ENCODE data around the gene WRAP73. TPM values are rescaled to one million over a fixed set of nuclear protein-coding genes. Genes with fewer than 3 reads are reported as not detected.
"Not testable (repeated sequence)": the region's sequence is repeated elsewhere in the genome, so short reads cannot be mapped to it uniquely, and the experiment has no call there.

The WRAP73 gene
- total and polyA plus RNA-seq, 2 experiments from 2014 or later, result 22.6 to 43.3 TPM

DNA sequence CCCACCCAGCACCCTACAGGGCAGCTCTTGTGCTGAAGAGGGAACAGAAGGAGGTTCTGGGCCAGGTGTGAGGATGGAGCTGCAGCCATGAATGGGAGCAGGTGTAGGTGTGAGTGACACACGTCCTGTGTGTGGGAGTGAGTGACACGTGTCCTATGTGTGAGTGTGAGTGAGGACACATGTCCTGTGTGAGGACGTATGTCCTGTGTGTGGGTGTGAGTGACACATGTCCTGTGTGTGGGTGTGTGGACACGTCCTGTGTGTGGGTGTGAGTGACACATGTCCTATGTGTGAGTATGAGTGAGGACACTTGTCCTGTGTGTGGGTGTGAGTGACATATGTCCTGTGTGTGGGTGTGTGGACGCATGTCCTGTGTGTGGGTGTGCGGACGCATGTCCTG lies 65.0 kb downstream of the WRAP73 start (continued):
- TF ChIP-seq STAT1 (IDR thresholded peaks at IDR 0.05; ENCODE audit: unreplicated experiment) (no peak), ZNF331 (CRISPR knock-in tag; IDR thresholded peaks at IDR 0.05; ENCODE audit: low read depth) (no peak), CREB1 (CRISPR knock-in tag; IDR thresholded peaks at IDR 0.05; ENCODE audit: low read depth) (no peak), ZNF114 (CRISPR knock-in tag; IDR thresholded peaks at IDR 0.05) (no peak), POLR2AphosphoS5 (IDR thresholded peaks at IDR 0.05; ENCODE audit: low read depth) (no peak), JUNB (IDR thresholded peaks at IDR 0.05; ENCODE audit: unreplicated experiment) (no peak), EZH2 (IDR thresholded peaks at IDR 0.05; ENCODE audit: low read depth, unreplicated experiment) (no peak)
- TF ChIP-seq, protein P1, sequence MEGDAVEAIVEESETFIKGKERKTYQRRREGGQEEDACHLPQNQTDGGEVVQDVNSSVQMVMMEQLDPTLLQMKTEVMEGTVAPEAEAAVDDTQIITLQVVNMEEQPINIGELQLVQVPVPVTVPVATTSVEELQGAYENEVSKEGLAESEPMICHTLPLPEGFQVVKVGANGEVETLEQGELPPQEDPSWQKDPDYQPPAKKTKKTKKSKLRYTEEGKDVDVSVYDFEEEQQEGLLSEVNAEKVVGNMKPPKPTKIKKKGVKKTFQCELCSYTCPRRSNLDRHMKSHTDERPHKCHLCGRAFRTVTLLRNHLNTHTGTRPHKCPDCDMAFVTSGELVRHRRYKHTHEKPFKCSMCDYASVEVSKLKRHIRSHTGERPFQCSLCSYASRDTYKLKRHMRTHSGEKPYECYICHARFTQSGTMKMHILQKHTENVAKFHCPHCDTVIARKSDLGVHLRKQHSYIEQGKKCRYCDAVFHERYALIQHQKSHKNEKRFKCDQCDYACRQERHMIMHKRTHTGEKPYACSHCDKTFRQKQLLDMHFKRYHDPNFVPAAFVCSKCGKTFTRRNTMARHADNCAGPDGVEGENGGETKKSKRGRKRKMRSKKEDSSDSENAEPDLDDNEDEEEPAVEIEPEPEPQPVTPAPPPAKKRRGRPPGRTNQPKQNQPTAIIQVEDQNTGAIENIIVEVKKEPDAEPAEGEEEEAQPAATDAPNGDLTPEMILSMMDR (conservative IDR thresholded peaks at IDR 0.05; ENCODE audit: low read depth in 2 of 2), result no peak
- TF ChIP-seq, protein P2, sequence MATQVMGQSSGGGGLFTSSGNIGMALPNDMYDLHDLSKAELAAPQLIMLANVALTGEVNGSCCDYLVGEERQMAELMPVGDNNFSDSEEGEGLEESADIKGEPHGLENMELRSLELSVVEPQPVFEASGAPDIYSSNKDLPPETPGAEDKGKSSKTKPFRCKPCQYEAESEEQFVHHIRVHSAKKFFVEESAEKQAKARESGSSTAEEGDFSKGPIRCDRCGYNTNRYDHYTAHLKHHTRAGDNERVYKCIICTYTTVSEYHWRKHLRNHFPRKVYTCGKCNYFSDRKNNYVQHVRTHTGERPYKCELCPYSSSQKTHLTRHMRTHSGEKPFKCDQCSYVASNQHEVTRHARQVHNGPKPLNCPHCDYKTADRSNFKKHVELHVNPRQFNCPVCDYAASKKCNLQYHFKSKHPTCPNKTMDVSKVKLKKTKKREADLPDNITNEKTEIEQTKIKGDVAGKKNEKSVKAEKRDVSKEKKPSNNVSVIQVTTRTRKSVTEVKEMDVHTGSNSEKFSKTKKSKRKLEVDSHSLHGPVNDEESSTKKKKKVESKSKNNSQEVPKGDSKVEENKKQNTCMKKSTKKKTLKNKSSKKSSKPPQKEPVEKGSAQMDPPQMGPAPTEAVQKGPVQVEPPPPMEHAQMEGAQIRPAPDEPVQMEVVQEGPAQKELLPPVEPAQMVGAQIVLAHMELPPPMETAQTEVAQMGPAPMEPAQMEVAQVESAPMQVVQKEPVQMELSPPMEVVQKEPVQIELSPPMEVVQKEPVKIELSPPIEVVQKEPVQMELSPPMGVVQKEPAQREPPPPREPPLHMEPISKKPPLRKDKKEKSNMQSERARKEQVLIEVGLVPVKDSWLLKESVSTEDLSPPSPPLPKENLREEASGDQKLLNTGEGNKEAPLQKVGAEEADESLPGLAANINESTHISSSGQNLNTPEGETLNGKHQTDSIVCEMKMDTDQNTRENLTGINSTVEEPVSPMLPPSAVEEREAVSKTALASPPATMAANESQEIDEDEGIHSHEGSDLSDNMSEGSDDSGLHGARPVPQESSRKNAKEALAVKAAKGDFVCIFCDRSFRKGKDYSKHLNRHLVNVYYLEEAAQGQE (IDR thresholded peaks at IDR 0.05; ENCODE audit: unreplicated experiment), result no peak

DNA sequence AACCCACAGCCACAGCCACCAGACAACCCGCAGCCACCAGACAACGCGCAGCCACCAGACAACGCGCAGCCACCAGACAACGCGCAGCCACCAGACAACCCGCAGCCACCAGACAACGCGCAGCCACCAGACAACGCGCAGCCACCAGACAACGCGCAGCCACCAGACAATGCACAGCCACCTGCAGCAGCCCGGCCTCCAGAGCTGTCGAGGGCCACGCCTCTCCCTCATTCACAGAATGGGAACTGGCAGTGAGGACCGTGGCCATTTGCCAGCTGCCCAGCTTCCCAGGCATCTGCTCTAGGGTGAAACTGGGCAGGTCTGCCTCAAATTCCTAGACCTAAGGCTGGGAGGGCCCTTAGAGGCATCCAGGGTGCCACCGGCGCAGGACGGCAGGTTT lies 66.2 kb downstream of the WRAP73 start:
- ATAC-seq; H3K9me2 ChIP-seq (ENCODE audit: insufficient read depth); H3K36me3 ChIP-seq (ENCODE audit: insufficient read depth); H3K79me2 ChIP-seq (replicated peaks; ENCODE audit: insufficient read depth); H3K4me3 Mint-ChIP-seq; H3K36me3 Mint-ChIP-seq (ENCODE audit: low read depth); H3K9me3 Mint-ChIP-seq; H3K27me3 ChIP-seq (ENCODE audit: insufficient read depth); H3K27ac ChIP-seq (ENCODE audit: low read depth); H3F3A ChIP-seq (replicated peaks; ENCODE audit: low read depth); H3K4me3 ChIP-seq; H3K27ac Mint-ChIP-seq; H3K27me3 Mint-ChIP-seq (ENCODE audit: insufficient read depth, low read depth, poor library complexity); H4K20me1 ChIP-seq (replicated peaks; ENCODE audit: insufficient read depth); H3K4me1 ChIP-seq (ENCODE audit: insufficient read depth); H3K4me2 ChIP-seq; H3K4me1 Mint-ChIP-seq; H2AFZ ChIP-seq; DNase-seq (ENCODE audit: low spot score): not testable (repeated sequence)

All from GM23338 (cell line).